CD14-positive monocyte (primary cell): ENCODE measurements around the gene GRB14. TPM values are rescaled to one million over a fixed set of nuclear protein-coding genes. Genes with fewer than 3 reads are reported as not detected.

Source experiments
- DNase-seq, 3 donors: peaks; one replicate each; pipeline ENCODE4 v3.0.0-alpha.2; 2011 to 2022
- H2AFZ ChIP-seq: 2 replicates; pipeline ENCODE4 v1.6.0; 2012; ENCODE audit warnings: mild to moderate bottlenecking, low read depth, low read length, inconsistent platforms; ENCODE audit not compliant: insufficient read depth, poor library complexity, severe bottlenecking
- H3K27ac ChIP-seq, 2 donors: 1 replicate in 1 of 2; 2 replicates in 1 of 2; pipeline ENCODE4 v1.5.1; 2012 to 2013; ENCODE audit warnings: low read length in 2 of 2, control low read depth in 1 of 2, inconsistent platforms in 1 of 2, low read depth in 1 of 2, mild to moderate bottlenecking in 1 of 2
- H3K27me3 ChIP-seq, 2 donors: one replicate each; pipeline versions ENCODE4 v1.6.0 to v1.6.1; 2011 to 2013; ENCODE audit warnings: low read length in 2 of 2; ENCODE audit not compliant: control insufficient read depth in 2 of 2, insufficient read depth in 2 of 2
- H3K36me3 ChIP-seq, 2 donors: replicated peaks in 1 of 2; 1 replicate in 1 of 2; 2 replicates in 1 of 2; pipeline versions ENCODE4 v1.5.1 to v1.6.1; 2012 to 2013; ENCODE audit warnings: low read length in 2 of 2, control low read depth in 1 of 2, inconsistent platforms in 1 of 2, mild to moderate bottlenecking in 1 of 2; ENCODE audit not compliant: insufficient read depth in 2 of 2, control insufficient read depth in 1 of 2
- H3K4me1 ChIP-seq, 2 donors: 1 replicate in 1 of 2; 2 replicates in 1 of 2; pipeline versions ENCODE4 v1.5.1 to v1.6.1; 2012 to 2013; ENCODE audit warnings: low read length in 2 of 2, control low read depth in 1 of 2, inconsistent platforms in 1 of 2, mild to moderate bottlenecking in 1 of 2, moderate library complexity in 1 of 2; ENCODE audit not compliant: insufficient read depth in 2 of 2, control insufficient read depth in 1 of 2
- H3K4me2 ChIP-seq: replicated peaks from 2 replicates; pipeline ENCODE3; 2012; ENCODE audit warnings: low read length, moderate library complexity, mild to moderate bottlenecking; ENCODE audit not compliant: poor library complexity, severe bottlenecking; ENCODE audit errors: extremely low read depth
- H3K4me3 ChIP-seq, 3 experiments: fragments of 200-600 bp in 1 of 3; sonication (generic) in 1 of 3; replicated peaks in 1 of 3; 1 replicate in 2 of 3; 2 replicates in 1 of 3; pipeline ENCODE4 v1.5.1; 2011 to 2013; ENCODE audit warnings: low read length in 3 of 3, mild to moderate bottlenecking in 3 of 3, control low read depth in 2 of 3, low read depth in 2 of 3, inconsistent platforms in 1 of 3, moderate library complexity in 1 of 3
- H3K79me2 ChIP-seq: 2 replicates; pipeline ENCODE4 v1.6.0; 2012; ENCODE audit warnings: mild to moderate bottlenecking, control low read depth, inconsistent platforms, low read length, moderate library complexity; ENCODE audit not compliant: insufficient read depth
- H3K9ac ChIP-seq: 2 replicates; pipeline ENCODE4 v1.6.0; 2017; ENCODE audit warnings: low read length, mild to moderate bottlenecking; ENCODE audit not compliant: insufficient read depth, poor library complexity, severe bottlenecking
- H3K9me3 ChIP-seq, 2 donors: replicated peaks in 1 of 2; 1 replicate in 1 of 2; 2 replicates in 1 of 2; pipeline versions ENCODE4 v1.5.1 to v1.6.1; 2012 to 2013; ENCODE audit warnings: low read length in 2 of 2, control low read depth in 1 of 2; ENCODE audit not compliant: control insufficient read depth in 1 of 2, insufficient read depth in 1 of 2
- H4K20me1 ChIP-seq: 2 replicates; pipeline ENCODE4 v1.6.0; 2012; ENCODE audit warnings: mild to moderate bottlenecking, low read length, control low read depth, moderate library complexity; ENCODE audit not compliant: insufficient read depth
- H3K27ac Mint-ChIP-seq, 7 donors: one replicate each; pipeline ENCODE4 v1.8.0; 2020; ENCODE audit warnings: mild to moderate bottlenecking in 7 of 7, mixed read lengths in 7 of 7, moderate library complexity in 6 of 7, inconsistent platforms in 2 of 7
- H3K27me3 Mint-ChIP-seq, 3 donors: one replicate each; pipeline ENCODE4 v1.8.0; 2021 to 2022; ENCODE audit warnings: low read depth in 3 of 3, mild to moderate bottlenecking in 3 of 3, mixed read lengths in 3 of 3, moderate library complexity in 3 of 3, inconsistent platforms in 1 of 3
- H3K36me3 Mint-ChIP-seq, 2 donors: one replicate each; pipeline ENCODE4 v1.8.0; 2020; ENCODE audit warnings: mixed read lengths in 2 of 2, inconsistent platforms in 1 of 2, mild to moderate bottlenecking in 1 of 2
- H3K4me1 Mint-ChIP-seq: one replicate; pipeline ENCODE4 v1.8.0; 2020; ENCODE audit warnings: mild to moderate bottlenecking, mixed read lengths
- H3K4me3 Mint-ChIP-seq, 2 donors: one replicate each; pipeline ENCODE4 v1.8.0; 2020; ENCODE audit warnings: mild to moderate bottlenecking in 2 of 2, mixed read lengths in 2 of 2, moderate library complexity in 1 of 2
- H3K9me3 Mint-ChIP-seq, 7 donors: one replicate each; pipeline ENCODE4 v1.8.0; 2020 to 2022; ENCODE audit warnings: mixed read lengths in 7 of 7, mild to moderate bottlenecking in 6 of 7, moderate library complexity in 6 of 7, inconsistent platforms in 2 of 7
- CTCF ChIP-seq: fragments of 200-600 bp; IDR thresholded peaks from one replicate; pipeline ENCODE4 v1.8.0; 2022; ENCODE audit warnings: antibody characterized with exemption, mild to moderate bottlenecking
- WGBS: methylation state at CpG from one replicate; pipeline ENCODE4 v1.1.5; 2013; ENCODE audit warnings: missing lambda C conversion rate; ENCODE audit not compliant: insufficient coverage; 5-methylcytosine and 5-hydroxymethylcytosine counted together
- intact Hi-C, 2 donors: fragments of 100-400 bp; cut with micrococcal nuclease; formaldehyde crosslinking; loops; one replicate each; pipeline versions ENCODE4 v1.15.0 to v1.15.1; 2023
- polyA plus RNA-seq, 3 donors: library from polyadenylated mRNA; depleted of rRNA in 1 of 3; unstranded in 2 of 3; stranded (reverse) in 1 of 3; fragments of 300-500 nt in 2 of 3; fragments of >200 nt in 1 of 3; fragmentation: Illumina TruSeq in 2 of 3; gene quantifications; 1 replicate in 2 of 3; 2 replicates in 1 of 3; pipeline ENCODE4 v1.2.3, GENCODE V29; 2012 to 2021

Gene GRB14
- polyA plus RNA-seq, 3 donors, result 0.20 to 0.28 TPM; not detected in 1

DNA sequence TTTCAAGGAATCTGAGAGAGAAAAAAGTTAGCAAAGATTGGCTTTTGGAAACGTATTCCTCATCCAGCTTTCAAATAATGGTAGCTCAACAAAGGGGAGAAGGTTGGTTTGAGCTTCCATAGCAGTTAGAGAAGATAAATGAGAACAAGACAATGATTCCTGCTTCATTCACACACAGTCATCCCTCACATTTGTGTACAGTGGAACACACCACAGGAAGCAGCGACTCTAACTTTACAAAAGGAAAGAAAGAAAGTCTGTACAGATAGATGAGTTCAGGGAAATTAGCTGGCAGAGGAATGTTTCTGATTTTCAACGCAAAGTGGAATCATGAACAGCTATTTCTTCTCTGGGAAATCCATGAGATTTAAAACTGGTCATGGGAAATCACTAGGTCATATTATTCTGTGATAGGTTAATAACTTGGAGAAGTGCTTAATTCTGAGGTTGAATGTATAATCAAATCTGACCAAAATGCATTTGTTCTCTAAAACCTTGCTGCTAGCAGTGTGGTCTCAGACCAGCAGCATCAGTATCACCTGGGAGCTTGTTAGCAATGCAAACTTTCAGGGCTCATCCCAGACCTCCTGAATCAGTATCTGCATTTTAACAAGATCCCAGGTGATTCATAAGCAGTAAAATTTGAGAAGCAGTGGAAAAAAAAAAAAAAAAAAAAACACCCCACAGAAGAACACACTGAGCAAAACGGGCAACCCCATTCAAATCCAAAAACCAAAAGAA, 112.0 kb downstream of the GRB14 start:
- Mint-ChIP-seq H3K27me3 (peaks cover 0 to 3% (median 2%) of the 10 kb centered on the region in 3 donors), H3K9me3 (peaks cover 0 to 5% (median 3%) of the 10 kb centered on the region in 7 donors), H3K4me1 (no peaks in the 10 kb centered on the region), H3K27ac (no peak overlapping the region), H3K36me3 (no peaks in the 10 kb centered on the region), H3K4me3 (no peak overlapping the region)
- Histone ChIP-seq H2AFZ (no peak overlapping the region), H3K27ac (no peak overlapping the region), H3K27me3 (no peaks in the 10 kb centered on the region), H3K36me3 (no peaks in the 10 kb centered on the region), H3K9ac (no peak overlapping the region), H3K4me2 (no peak overlapping the region), H4K20me1 (no peaks in the 10 kb centered on the region), H3K9me3 (peaks cover 0 to 4% of the 10 kb centered on the region in 2 donors), H3K79me2 (no peaks in the 10 kb centered on the region), H3K4me1 (no peaks in the 10 kb centered on the region), H3K4me3 (no peak overlapping the region)
- intact Hi-C loops, result no loop called here
- 100% methylated on average over 1 of the region's 4 CpGs for WGBS
- no peak for DNase-seq
- no peak for TF ChIP-seq CTCF

DNA sequence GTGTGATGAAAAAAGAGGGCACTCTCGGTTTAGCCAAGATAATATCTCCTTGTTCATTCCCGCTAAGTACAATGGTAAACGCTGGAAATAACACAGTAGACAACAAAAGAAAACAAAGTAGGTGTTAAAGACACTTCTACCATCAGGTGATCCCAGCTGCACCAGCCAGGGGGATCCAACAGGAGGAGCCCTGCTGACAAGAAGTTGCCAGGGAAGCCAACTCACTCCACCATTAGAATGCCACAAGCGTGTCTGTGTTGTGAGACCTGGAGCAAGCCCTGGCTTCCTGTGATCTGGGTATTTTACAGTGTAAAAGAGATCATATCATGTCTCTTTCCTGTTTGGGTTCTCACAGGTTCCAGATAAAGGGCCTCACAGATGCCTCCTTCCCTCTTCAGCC, 117.0 kb downstream of the GRB14 start:
- no peak for TF ChIP-seq CTCF
- WGBS, result 80% methylated on average over 1 of the region's 4 CpGs
- Mint-ChIP-seq H3K27me3 (peaks cover 0 to 3% (median 0%) of the 10 kb centered on the region in 3 donors), H3K27ac (no peak overlapping the region), H3K4me3 (no peak overlapping the region), H3K9me3 (no peaks in the 10 kb centered on the region), H3K4me1 (no peaks in the 10 kb centered on the region), H3K36me3 (no peaks in the 10 kb centered on the region)
- no peaks in the 10 kb centered on the region for H3K27me3 ChIP-seq
- H3K9me3 ChIP-seq, result no peaks in the 10 kb centered on the region
- H2AFZ ChIP-seq, result no peak overlapping the region
- H3K4me2 ChIP-seq, result no peak overlapping the region
- no peak for DNase-seq
- H3K4me3 ChIP-seq, result no peak overlapping the region
- no peaks in the 10 kb centered on the region for H3K36me3 ChIP-seq
- no peaks in the 10 kb centered on the region for H3K4me1 ChIP-seq
- no peaks in the 10 kb centered on the region for H3K79me2 ChIP-seq
- H4K20me1 ChIP-seq, result no peaks in the 10 kb centered on the region
- no peak overlapping the region for H3K27ac ChIP-seq
- intact Hi-C loops, result no loop called here
- no peak overlapping the region for H3K9ac ChIP-seq
